ENCODE data around the gene KATNBL1.

- TF ChIP-seq, protein P1, sequence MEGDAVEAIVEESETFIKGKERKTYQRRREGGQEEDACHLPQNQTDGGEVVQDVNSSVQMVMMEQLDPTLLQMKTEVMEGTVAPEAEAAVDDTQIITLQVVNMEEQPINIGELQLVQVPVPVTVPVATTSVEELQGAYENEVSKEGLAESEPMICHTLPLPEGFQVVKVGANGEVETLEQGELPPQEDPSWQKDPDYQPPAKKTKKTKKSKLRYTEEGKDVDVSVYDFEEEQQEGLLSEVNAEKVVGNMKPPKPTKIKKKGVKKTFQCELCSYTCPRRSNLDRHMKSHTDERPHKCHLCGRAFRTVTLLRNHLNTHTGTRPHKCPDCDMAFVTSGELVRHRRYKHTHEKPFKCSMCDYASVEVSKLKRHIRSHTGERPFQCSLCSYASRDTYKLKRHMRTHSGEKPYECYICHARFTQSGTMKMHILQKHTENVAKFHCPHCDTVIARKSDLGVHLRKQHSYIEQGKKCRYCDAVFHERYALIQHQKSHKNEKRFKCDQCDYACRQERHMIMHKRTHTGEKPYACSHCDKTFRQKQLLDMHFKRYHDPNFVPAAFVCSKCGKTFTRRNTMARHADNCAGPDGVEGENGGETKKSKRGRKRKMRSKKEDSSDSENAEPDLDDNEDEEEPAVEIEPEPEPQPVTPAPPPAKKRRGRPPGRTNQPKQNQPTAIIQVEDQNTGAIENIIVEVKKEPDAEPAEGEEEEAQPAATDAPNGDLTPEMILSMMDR (conservative IDR thresholded peaks at IDR 0.05): no peak
- TF ChIP-seq ZFX (IDR thresholded peaks at IDR 0.05): no peak
These were observed 48.3 kb upstream of the KATNBL1 start for GRCh38 chr15:34258151-34258550.

All from C4-2B (cell line).